GM23338 (cell line): Measurements from ENCODE around the gene JAKMIP1.

Experiments
- CREB1 ChIP-seq: fragments of 250-450 bp; sonication (Bioruptor Pico); IDR thresholded peaks from 2 replicates; pipeline ENCODE4 v1.5.0; 2020; ENCODE audit warnings: low read depth, mild to moderate bottlenecking, moderate library complexity
- EZH2 ChIP-seq: fragments of 200-600 bp; sonication (generic); IDR thresholded peaks from one replicate; pipeline ENCODE4 v1.8.0; 2017; ENCODE audit warnings: antibody characterized with exemption, mild to moderate bottlenecking, low read depth; ENCODE audit not compliant: unreplicated experiment
- EZH2phosphoT487 ChIP-seq: fragments of 200-600 bp; sonication (generic); IDR thresholded peaks from one replicate; pipeline ENCODE4 v1.8.1; 2018; ENCODE audit warnings: antibody characterized with exemption; ENCODE audit not compliant: unreplicated experiment
- JUNB ChIP-seq: IDR thresholded peaks from one replicate; pipeline ENCODE4 v1.6.1; 2016; ENCODE audit warnings: antibody characterized with exemption; ENCODE audit not compliant: unreplicated experiment
- NANOG ChIP-seq: IDR thresholded peaks from 2 replicates; pipeline ENCODE4 v1.6.1; 2016; ENCODE audit warnings: antibody characterized with exemption, borderline replicate concordance
- POLR2AphosphoS5 ChIP-seq: IDR thresholded peaks from 2 replicates; pipeline ENCODE4 v1.6.1; 2016; ENCODE audit warnings: antibody characterized with exemption, low read depth
- ZNF331 ChIP-seq: fragments of 250-450 bp; sonication (Bioruptor Pico); IDR thresholded peaks from 2 replicates; pipeline ENCODE4 v1.5.0; 2020; ENCODE audit warnings: low read depth, mild to moderate bottlenecking, moderate library complexity
- TF ChIP-seq, protein P1 (sequence below), 2 experiments: fragments of 200-600 bp in 1 of 2; sonication (generic) in 1 of 2; conservative IDR thresholded peaks; 2 replicates each; pipeline versions ENCODE4 v1.5.1 to v1.6.1; 2016 to 2017; ENCODE audit warnings: antibody characterized with exemption in 2 of 2, low read depth in 2 of 2, mild to moderate bottlenecking in 2 of 2, moderate library complexity in 1 of 2
- TF ChIP-seq, protein P2 (sequence below): IDR thresholded peaks from 2 replicates; pipeline ENCODE4 v1.6.1; 2016; ENCODE audit warnings: antibody characterized with exemption
- TF ChIP-seq, protein P3 (sequence below): IDR thresholded peaks from one replicate; pipeline ENCODE4 v1.6.1; 2018; ENCODE audit warnings: antibody characterized with exemption; ENCODE audit not compliant: unreplicated experiment
- TF ChIP-seq, protein P4 (sequence below): fragments of 250-450 bp; sonication (Bioruptor Pico); IDR thresholded peaks from 2 replicates; pipeline ENCODE4 v1.5.0; 2020; ENCODE audit warnings: mild to moderate bottlenecking, moderate library complexity

DNA sequence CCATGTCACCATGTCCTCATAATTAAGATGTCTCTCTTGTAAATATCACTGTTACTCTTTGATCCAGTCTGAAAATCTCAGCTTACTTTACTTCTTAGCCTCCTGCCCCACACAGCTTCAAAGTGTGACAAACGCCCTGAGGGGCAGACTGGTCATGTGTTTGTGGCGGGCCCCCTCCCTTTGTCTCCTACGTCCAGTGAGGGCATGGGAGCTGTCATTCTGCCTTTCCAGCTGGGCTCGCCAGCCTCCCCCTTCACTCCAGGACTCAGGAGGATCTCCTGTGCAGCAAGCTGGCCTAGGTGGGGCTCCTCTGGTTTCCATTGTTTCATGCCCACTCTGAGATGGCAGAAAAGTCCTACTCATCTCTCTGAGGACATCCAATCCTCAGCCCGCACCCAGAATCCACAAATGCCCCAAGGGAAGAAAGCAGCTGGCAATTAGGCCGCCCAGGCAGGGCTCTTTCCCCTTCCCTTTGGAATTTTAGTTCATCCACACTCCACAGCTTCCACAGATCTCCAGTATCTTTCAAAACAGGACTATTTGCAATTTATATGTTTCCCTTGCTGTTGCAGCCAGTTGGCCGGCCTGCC lies 95.7 kb downstream of the JAKMIP1 start:
- TF ChIP-seq, protein P1, sequence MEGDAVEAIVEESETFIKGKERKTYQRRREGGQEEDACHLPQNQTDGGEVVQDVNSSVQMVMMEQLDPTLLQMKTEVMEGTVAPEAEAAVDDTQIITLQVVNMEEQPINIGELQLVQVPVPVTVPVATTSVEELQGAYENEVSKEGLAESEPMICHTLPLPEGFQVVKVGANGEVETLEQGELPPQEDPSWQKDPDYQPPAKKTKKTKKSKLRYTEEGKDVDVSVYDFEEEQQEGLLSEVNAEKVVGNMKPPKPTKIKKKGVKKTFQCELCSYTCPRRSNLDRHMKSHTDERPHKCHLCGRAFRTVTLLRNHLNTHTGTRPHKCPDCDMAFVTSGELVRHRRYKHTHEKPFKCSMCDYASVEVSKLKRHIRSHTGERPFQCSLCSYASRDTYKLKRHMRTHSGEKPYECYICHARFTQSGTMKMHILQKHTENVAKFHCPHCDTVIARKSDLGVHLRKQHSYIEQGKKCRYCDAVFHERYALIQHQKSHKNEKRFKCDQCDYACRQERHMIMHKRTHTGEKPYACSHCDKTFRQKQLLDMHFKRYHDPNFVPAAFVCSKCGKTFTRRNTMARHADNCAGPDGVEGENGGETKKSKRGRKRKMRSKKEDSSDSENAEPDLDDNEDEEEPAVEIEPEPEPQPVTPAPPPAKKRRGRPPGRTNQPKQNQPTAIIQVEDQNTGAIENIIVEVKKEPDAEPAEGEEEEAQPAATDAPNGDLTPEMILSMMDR (conservative IDR thresholded peaks at IDR 0.05; ENCODE audit: low read depth in 2 of 2) = no peak
- TF ChIP-seq POLR2AphosphoS5 = no peak
- no peak for TF ChIP-seq EZH2
- no peak for TF ChIP-seq CREB1
- TF ChIP-seq NANOG = no peak
- TF ChIP-seq, protein P2, sequence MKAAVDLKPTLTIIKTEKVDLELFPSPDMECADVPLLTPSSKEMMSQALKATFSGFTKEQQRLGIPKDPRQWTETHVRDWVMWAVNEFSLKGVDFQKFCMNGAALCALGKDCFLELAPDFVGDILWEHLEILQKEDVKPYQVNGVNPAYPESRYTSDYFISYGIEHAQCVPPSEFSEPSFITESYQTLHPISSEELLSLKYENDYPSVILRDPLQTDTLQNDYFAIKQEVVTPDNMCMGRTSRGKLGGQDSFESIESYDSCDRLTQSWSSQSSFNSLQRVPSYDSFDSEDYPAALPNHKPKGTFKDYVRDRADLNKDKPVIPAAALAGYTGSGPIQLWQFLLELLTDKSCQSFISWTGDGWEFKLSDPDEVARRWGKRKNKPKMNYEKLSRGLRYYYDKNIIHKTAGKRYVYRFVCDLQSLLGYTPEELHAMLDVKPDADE = no peak
- TF ChIP-seq, protein P3, sequence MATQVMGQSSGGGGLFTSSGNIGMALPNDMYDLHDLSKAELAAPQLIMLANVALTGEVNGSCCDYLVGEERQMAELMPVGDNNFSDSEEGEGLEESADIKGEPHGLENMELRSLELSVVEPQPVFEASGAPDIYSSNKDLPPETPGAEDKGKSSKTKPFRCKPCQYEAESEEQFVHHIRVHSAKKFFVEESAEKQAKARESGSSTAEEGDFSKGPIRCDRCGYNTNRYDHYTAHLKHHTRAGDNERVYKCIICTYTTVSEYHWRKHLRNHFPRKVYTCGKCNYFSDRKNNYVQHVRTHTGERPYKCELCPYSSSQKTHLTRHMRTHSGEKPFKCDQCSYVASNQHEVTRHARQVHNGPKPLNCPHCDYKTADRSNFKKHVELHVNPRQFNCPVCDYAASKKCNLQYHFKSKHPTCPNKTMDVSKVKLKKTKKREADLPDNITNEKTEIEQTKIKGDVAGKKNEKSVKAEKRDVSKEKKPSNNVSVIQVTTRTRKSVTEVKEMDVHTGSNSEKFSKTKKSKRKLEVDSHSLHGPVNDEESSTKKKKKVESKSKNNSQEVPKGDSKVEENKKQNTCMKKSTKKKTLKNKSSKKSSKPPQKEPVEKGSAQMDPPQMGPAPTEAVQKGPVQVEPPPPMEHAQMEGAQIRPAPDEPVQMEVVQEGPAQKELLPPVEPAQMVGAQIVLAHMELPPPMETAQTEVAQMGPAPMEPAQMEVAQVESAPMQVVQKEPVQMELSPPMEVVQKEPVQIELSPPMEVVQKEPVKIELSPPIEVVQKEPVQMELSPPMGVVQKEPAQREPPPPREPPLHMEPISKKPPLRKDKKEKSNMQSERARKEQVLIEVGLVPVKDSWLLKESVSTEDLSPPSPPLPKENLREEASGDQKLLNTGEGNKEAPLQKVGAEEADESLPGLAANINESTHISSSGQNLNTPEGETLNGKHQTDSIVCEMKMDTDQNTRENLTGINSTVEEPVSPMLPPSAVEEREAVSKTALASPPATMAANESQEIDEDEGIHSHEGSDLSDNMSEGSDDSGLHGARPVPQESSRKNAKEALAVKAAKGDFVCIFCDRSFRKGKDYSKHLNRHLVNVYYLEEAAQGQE = no peak
- no peak for TF ChIP-seq EZH2phosphoT487
- no peak for TF ChIP-seq ZNF331 (CRISPR knock-in tag)
- TF ChIP-seq JUNB = no peak
- TF ChIP-seq, protein P4, sequence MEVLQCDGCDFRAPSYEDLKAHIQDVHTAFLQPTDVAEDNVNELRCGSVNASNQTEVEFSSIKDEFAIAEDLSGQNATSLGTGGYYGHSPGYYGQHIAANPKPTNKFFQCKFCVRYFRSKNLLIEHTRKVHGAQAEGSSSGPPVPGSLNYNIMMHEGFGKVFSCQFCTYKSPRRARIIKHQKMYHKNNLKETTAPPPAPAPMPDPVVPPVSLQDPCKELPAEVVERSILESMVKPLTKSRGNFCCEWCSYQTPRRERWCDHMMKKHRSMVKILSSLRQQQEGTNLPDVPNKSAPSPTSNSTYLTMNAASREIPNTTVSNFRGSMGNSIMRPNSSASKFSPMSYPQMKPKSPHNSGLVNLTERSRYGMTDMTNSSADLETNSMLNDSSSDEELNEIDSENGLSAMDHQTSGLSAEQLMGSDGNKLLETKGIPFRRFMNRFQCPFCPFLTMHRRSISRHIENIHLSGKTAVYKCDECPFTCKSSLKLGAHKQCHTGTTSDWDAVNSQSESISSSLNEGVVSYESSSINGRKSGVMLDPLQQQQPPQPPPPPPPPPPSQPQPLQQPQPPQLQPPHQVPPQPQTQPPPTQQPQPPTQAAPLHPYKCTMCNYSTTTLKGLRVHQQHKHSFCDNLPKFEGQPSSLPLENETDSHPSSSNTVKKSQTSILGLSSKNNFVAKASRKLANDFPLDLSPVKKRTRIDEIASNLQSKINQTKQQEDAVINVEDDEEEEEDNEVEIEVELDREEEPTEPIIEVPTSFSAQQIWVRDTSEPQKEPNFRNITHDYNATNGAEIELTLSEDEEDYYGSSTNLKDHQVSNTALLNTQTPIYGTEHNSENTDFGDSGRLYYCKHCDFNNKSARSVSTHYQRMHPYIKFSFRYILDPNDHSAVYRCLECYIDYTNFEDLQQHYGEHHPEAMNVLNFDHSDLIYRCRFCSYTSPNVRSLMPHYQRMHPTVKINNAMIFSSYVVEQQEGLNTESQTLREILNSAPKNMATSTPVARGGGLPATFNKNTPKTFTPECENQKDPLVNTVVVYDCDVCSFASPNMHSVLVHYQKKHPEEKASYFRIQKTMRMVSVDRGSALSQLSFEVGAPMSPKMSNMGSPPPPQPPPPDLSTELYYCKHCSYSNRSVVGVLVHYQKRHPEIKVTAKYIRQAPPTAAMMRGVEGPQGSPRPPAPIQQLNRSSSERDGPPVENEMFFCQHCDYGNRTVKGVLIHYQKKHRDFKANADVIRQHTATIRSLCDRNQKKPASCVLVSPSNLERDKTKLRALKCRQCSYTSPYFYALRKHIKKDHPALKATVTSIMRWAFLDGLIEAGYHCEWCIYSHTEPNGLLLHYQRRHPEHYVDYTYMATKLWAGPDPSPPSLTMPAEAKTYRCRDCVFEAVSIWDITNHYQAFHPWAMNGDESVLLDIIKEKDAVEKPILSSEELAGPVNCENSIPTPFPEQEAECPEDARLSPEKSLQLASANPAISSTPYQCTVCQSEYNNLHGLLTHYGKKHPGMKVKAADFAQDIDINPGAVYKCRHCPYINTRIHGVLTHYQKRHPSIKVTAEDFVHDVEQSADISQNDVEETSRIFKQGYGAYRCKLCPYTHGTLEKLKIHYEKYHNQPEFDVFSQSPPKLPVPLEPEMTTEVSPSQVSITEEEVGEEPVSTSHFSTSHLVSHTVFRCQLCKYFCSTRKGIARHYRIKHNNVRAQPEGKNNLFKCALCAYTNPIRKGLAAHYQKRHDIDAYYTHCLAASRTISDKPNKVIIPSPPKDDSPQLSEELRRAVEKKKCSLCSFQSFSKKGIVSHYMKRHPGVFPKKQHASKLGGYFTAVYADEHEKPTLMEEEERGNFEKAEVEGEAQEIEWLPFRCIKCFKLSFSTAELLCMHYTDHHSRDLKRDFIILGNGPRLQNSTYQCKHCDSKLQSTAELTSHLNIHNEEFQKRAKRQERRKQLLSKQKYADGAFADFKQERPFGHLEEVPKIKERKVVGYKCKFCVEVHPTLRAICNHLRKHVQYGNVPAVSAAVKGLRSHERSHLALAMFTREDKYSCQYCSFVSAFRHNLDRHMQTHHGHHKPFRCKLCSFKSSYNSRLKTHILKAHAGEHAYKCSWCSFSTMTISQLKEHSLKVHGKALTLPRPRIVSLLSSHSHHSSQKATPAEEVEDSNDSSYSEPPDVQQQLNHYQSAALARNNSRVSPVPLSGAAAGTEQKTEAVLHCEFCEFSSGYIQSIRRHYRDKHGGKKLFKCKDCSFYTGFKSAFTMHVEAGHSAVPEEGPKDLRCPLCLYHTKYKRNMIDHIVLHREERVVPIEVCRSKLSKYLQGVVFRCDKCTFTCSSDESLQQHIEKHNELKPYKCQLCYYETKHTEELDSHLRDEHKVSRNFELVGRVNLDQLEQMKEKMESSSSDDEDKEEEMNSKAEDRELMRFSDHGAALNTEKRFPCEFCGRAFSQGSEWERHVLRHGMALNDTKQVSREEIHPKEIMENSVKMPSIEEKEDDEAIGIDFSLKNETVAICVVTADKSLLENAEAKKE (CRISPR knock-in tag) = no peak
